NCI-H187 treated with DMSO at 0.1 percent for 48 hours (cell line): ENCODE results near the gene LZTS2.
"Not testable (repeated sequence)": the region's sequence is repeated elsewhere in the genome, so short reads cannot be mapped to it uniquely, and the experiment has no call there.

ENCODE experiments used
- DNase-seq: peaks from one replicate; lab custom pipeline; 2025; lab: John Stamatoyannopoulos, UW

Gene LZTS2, protein sequence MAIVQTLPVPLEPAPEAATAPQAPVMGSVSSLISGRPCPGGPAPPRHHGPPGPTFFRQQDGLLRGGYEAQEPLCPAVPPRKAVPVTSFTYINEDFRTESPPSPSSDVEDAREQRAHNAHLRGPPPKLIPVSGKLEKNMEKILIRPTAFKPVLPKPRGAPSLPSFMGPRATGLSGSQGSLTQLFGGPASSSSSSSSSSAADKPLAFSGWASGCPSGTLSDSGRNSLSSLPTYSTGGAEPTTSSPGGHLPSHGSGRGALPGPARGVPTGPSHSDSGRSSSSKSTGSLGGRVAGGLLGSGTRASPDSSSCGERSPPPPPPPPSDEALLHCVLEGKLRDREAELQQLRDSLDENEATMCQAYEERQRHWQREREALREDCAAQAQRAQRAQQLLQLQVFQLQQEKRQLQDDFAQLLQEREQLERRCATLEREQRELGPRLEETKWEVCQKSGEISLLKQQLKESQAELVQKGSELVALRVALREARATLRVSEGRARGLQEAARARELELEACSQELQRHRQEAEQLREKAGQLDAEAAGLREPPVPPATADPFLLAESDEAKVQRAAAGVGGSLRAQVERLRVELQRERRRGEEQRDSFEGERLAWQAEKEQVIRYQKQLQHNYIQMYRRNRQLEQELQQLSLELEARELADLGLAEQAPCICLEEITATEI

GRCh38 chr10:100999742-101000126 is at the start of gene LZTS2:
LZTS2 (plus strand) TSS chr10:100999808; CDS start chr10:101002539, 2,731 bp downstream.
- DNase-seq = no peak

DNA sequence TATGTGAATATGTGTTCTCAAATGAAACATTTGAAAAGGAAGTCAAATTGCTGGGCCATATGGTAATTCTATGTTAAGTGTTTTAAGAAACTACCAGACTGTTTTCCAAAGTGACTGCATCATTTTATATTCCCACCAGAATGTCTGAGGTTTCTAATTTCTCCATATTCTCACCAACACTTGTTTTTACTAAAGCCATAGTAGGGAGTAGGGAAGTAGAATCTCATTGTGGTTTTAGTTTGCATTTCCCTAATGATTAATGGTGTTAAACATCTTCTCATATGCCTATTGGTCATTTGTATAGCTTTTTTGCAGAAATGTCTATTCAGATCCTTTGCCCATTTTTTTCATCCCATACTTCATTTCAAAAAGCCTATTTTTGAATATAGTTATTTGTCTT is 39.4 kb upstream of the LZTS2 start:
- no peak for DNase-seq

DNA sequence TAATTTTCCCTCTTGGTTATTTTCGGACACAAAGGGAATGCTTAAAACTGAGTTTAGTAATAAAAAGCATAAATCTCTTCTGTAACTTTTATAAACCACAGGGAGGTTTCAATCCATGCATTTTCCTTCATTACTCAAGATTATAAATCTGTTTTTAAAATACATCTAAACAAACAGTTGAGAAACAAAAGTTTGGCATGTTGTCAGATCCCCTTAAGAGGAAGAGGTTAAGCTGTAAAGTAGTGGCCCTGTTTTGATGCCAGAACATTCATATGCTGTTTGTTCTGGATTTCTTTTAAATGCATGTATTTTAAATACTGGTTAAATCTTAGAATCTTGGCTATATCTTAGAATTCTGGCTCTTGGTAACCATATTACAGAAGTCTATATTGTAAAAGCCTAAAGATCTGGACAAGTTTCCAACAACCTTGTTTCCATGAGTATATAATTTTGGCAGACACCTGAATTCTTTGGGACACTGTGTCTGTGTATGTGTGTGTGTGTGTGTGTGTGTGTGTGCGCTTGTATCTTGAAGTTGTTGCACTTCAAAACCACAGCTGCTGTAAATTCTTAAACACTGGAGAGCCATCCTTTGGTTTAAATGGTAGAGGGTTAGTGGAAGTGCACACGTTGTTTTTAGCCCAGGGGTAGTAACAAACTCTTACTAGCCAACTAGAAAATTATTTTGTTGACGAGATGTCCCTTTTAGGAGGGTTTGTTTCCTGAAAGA is 37.1 kb upstream of the LZTS2 start:
- DNase-seq = no peak

GRCh38 chr10:100963826-100964225 is 35.8 kb upstream of the LZTS2 start:
- no peak for DNase-seq

DNA sequence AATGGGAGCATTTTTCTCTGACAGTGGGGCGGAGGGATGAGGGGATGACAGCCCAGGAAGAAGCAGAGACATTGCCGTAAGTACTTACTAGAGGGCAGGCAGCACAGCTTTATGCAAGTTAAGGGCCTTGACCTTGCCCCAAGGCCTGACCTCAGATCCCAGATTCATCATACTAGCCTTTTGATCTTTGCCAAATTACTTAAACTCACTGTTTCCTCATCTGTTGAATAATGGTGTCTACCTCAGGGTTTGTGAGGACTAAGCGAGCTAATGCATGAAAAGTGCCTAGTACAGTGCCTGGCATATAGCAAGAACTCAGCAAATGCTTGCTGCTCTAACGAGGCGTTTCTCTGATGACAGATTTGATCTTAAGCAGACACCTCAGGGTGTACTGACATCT is 33.8 kb upstream of the LZTS2 start:
- DNase-seq = no peak

- no peak for DNase-seq
These were observed 32.7 kb upstream of the LZTS2 start for GRCh38 chr10:100966887-100967286.

DNA sequence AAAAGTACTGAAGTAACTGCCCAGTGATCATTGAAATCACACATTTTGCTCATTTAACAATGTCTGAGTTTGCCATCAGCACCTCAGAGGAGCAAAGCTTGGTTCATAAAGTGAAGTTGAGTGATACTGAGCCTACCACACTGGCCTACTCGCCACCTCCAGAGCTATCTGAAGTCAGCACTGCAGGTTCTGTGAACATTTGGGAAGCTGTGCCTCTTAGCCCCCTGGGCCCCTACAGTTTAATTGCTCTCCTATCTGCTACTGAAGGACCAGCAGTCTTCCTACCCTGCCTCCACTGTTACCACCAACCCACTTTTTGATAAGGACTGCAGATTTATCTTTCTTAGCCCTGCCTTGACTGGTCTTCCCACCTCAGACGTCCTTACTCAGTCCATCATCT is 32.3 kb upstream of the LZTS2 start:
- no peak for DNase-seq

DNA sequence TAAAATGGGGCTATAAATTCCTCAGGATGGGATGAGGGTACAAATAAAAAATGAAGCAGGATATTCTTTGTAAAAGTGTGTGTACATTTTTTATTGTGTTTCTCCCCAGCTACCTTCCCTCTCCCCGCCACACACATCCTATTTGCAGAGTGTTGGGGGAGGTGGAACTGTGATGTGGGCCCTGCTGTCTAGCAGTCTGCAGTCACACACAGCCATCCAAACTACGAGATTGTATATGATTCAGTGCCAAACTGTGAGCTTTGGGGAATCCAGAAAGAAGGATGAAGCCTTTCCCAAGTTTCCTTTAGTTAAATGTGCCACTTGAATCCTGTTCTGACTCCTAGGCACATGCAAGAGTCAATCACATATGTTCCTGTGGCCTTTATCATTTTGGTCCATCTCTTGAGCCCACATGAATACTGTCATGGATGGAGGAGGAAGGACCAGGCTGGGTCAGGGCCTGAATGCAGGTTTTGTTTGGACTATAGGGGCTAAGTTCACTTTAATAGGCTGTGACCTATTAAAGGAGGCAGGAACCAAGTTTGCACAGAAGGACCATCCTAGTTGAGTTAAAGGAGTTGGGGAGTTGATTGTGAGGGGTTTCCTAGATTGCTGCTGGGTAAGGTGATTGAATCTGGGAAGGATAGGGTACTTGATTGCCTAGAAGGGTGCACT is 31.4 kb upstream of the LZTS2 start:
- no peak for DNase-seq

GRCh38 chr10:100968863-100969186 is 30.8 kb upstream of the LZTS2 start:
- no peak for DNase-seq

DNA sequence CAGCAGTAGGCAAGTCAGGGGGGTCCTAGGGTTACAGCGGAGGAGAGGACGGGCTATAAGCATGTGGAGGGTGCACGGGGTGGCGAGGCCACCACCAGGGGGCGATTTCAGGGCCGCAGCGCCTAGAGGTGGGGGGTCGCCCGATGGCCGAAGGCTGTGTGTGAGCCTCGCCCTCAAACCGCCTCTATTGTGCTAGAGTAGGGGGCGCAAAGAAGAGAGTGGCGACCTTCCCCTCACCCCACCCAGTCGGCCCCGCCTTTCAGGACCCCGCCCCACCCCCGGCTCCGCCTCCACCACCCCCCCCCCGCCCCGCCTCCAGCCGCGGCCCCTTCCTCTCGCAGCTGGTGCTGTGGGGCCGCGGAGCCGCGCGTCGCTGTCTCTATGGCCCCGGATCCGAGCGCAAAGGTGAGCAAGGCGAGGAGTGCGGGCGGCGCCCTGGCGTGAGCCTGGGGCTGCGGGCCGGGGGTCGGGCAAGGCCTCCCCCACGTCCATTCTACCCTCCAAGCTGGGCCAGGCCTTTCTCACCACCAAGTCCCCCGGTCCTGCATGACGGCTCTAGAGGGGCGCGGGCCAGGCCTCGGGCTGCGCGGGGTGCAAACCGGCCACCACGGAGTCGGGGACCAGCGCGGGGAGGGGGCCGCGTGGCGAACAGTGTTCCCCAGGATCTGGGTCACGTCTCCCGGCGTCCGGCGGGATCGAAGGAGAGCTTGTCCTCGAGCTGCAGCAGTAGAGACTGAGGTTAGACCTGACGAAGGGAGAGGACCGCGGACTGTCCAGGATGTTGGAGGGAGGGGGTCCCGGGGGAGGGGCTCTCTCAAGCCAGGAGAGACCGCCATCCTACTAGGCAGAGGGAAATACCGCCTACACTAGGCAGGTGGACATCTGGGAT is 30.2 kb upstream of the LZTS2 start, which contains the start of gene SEMA4G:
Gene SEMA4G, plus strand, starts transcription at position 318 of the 889 bp plus-strand sequence. CDS start 3,409 bp downstream, outside the sequence.
- no peak for DNase-seq

DNA sequence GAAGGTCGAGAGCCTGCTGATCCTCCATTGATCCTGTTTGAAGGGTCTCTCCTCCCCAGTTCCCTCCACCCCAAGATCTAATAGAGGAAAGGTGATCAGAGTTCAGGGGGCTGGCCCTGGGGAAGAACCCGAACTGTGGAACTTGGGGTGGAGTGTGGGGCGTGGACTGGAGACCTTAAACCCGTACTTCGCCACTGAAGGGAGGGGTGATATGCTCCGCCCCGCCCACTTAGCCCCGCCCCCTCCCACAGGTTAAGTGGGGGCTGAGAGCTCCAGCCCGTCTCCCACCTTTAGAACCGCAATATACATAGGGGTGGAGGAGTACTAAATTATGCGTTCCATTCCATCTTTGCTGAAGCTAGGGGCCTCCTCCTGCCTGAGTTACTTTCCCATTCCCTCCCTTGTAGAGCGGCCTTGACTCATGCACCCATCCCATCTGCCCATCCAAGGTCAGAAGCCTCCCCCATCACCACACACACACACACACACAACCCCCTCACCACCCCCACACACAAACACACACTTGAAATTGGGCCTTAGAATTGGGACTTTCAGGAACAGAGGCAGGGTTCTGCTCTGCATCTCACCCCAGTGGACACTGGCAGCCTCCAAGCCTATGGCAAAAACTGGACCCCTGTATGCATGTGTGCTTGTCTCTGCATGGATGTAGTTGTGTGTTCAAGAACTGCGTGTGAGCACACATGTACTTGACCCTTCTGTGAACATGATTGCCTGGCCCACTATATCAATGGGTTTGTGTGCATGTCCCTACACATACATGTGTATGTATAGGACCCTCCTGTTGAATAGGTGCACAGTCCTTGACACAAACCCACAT is 29.3 kb upstream of the LZTS2 start:
- DNase-seq = no peak

- no peak for DNase-seq
These were observed 28.4 kb upstream of the LZTS2 start for GRCh38 chr10:100970914-100971811.

GRCh38 chr10:100972115-100972903 is 27.3 kb upstream of the LZTS2 start:
- DNase-seq = no peak

- DNase-seq = no peak
These were observed 26.6 kb upstream of the LZTS2 start for GRCh38 chr10:100972904-100973535.

DNA sequence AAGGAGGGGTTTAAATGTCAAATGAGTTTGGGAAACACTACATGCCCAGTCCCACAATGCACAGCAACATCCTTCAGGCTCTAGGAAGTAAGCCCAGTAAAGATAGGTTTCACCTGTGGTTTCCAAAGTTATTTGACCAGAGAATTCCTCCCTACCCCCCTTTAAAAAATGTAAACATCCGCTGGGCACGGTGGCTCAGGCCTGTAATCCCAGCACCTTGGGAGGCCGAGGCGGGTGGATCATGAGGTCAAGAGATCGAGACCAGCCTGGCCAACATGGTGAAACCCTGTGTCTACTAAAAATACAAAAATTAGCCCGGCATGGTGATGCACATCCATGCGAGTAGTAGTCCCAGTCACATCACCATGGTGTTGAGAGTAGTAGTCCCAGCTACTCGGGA is 24.2 kb upstream of the LZTS2 start:
- not testable (repeated sequence) for DNase-seq

- DNase-seq = no peak
These were observed 22.7 kb upstream of the LZTS2 start for GRCh38 chr10:100976906-100977305.

DNA sequence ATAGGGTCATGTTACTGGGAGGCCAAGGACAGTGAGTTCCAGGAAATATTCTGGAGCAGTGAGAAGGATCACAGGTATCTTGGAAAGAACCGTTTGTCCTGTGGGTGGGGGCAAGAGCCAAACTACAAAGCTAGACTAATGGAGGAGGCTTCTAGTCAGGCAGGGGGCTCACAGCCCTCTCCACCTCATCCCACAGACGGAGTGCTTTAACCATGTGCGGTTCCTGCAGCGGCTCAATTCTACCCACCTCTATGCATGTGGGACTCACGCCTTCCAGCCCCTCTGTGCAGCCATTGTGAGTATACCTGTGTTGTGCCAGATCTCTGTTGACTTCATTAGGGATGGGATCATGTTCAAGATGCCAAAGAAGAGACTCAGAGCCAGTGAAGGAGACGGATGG is 22.2 kb upstream of the LZTS2 start:
- DNase-seq = no peak
